DND-41 (cell line): ENCODE results near the gene RBPJL.

Experiments
- ATAC-seq: fragments of 200-7000 bp; cut with Tn5 transposase; 3 replicates; pipeline ENCODE4 v1.9.1; 2021; ENCODE audit warnings: low read depth; ENCODE audit not compliant: insufficient read depth
- DNase-seq: peaks from one replicate; pipeline ENCODE4 v3.0.0-alpha.2; 2020
- H2AFZ ChIP-seq: 2 replicates; pipeline ENCODE4 v1.6.0; 2012; ENCODE audit warnings: low read depth, low read length
- H3K27ac ChIP-seq: 2 replicates; pipeline ENCODE4 v1.5.1; 2012; ENCODE audit warnings: low read length, inconsistent platforms
- H3K27me3 ChIP-seq: fragments of 200-600 bp; sonication (generic); 2 replicates; pipeline ENCODE4 v1.6.0; 2012; ENCODE audit warnings: low read length, mild to moderate bottlenecking, inconsistent platforms; ENCODE audit not compliant: insufficient read depth, poor library complexity
- H3K36me3 ChIP-seq: 2 replicates; pipeline ENCODE4 v1.5.1; 2012; ENCODE audit warnings: low read length, inconsistent platforms; ENCODE audit not compliant: insufficient read depth
- H3K4me1 ChIP-seq: 2 replicates; pipeline ENCODE4 v1.5.1; 2012; ENCODE audit warnings: mild to moderate bottlenecking, low read length; ENCODE audit not compliant: insufficient read depth
- H3K4me2 ChIP-seq: 2 replicates; pipeline ENCODE4 v1.6.0; 2012; ENCODE audit warnings: mild to moderate bottlenecking, moderate library complexity, low read length, inconsistent platforms; ENCODE audit not compliant: insufficient read depth
- H3K4me3 ChIP-seq, 2 experiments: fragments of 200-600 bp in 1 of 2; shearing (Covaris generic) in 1 of 2; 2 replicates each; pipeline ENCODE4 v1.5.1; 2012 to 2016; ENCODE audit warnings: inconsistent platforms in 2 of 2, low read length in 2 of 2, mild to moderate bottlenecking in 2 of 2, low read depth in 1 of 2, moderate library complexity in 1 of 2
- H3K79me2 ChIP-seq: 2 replicates; pipeline ENCODE4 v1.6.0; 2012; ENCODE audit warnings: low read length, inconsistent platforms; ENCODE audit not compliant: insufficient read depth
- H3K9ac ChIP-seq: 2 replicates; pipeline ENCODE4 v1.6.0; 2012; ENCODE audit warnings: low read depth, mild to moderate bottlenecking, inconsistent platforms, low read length, moderate library complexity
- H3K9me3 ChIP-seq: 2 replicates; pipeline ENCODE4 v1.5.1; 2012; ENCODE audit warnings: low read length, moderate library complexity, mild to moderate bottlenecking, inconsistent platforms; ENCODE audit not compliant: insufficient read depth, severe bottlenecking
- H4K20me1 ChIP-seq: 2 replicates; pipeline ENCODE4 v1.6.0; 2012; ENCODE audit warnings: low read length; ENCODE audit not compliant: insufficient read depth
- EZH2 ChIP-seq: IDR thresholded peaks from 3 replicates; pipeline ENCODE4 v1.6.1; 2012; ENCODE audit warnings: borderline replicate concordance, low read depth, mild to moderate bottlenecking, moderate library complexity, low read length, inconsistent platforms; ENCODE audit not compliant: severe bottlenecking
- TF ChIP-seq, protein P1 (sequence below): IDR thresholded peaks from 2 replicates; pipeline ENCODE4 v1.5.1; 2012; ENCODE audit warnings: borderline replicate concordance, low read length, moderate library complexity, mild to moderate bottlenecking; ENCODE audit not compliant: poor library complexity, severe bottlenecking; ENCODE audit errors: extremely low read depth

Gene RBPJL

GRCh38 chr20:45309075-45309474, 2.4 kb downstream of the RBPJL start:
- no peak overlapping the region for H3K4me2 ChIP-seq
- no peak overlapping the region for H3K4me3 ChIP-seq
- H4K20me1 ChIP-seq = no peaks in the 10 kb centered on the region
- no peak overlapping the region for H3K27ac ChIP-seq
- H3K4me1 ChIP-seq = no peaks in the 10 kb centered on the region
- no peak overlapping the region for H3K9ac ChIP-seq
- no peak for ATAC-seq
- H3K36me3 ChIP-seq = no peaks in the 10 kb centered on the region
- TF ChIP-seq, protein P1, sequence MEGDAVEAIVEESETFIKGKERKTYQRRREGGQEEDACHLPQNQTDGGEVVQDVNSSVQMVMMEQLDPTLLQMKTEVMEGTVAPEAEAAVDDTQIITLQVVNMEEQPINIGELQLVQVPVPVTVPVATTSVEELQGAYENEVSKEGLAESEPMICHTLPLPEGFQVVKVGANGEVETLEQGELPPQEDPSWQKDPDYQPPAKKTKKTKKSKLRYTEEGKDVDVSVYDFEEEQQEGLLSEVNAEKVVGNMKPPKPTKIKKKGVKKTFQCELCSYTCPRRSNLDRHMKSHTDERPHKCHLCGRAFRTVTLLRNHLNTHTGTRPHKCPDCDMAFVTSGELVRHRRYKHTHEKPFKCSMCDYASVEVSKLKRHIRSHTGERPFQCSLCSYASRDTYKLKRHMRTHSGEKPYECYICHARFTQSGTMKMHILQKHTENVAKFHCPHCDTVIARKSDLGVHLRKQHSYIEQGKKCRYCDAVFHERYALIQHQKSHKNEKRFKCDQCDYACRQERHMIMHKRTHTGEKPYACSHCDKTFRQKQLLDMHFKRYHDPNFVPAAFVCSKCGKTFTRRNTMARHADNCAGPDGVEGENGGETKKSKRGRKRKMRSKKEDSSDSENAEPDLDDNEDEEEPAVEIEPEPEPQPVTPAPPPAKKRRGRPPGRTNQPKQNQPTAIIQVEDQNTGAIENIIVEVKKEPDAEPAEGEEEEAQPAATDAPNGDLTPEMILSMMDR = no peak
- TF ChIP-seq EZH2 = no peak
- H3K9me3 ChIP-seq = no peaks in the 10 kb centered on the region
- no peak for DNase-seq
- no peaks in the 10 kb centered on the region for H3K27me3 ChIP-seq
- H2AFZ ChIP-seq = no peak overlapping the region
- no peaks in the 10 kb centered on the region for H3K79me2 ChIP-seq

- Histone ChIP-seq H3K27me3 (no peaks in the 10 kb centered on the region), H4K20me1 (no peaks in the 10 kb centered on the region), H3K27ac (no peak overlapping the region), H3K36me3 (no peaks in the 10 kb centered on the region), H3K79me2 (no peaks in the 10 kb centered on the region), H3K9me3 (no peaks in the 10 kb centered on the region), H3K4me2 (no peak overlapping the region), H2AFZ (no peak overlapping the region), H3K9ac (no peak overlapping the region), H3K4me1 (no peaks in the 10 kb centered on the region), H3K4me3 (no peak overlapping the region)
- ATAC-seq = 0 out of 3 replicates have a peak, but pooled peaks have one; percentile 22
- no peak for TF ChIP-seq EZH2
- TF ChIP-seq, protein P1 = no peak
- no peak for DNase-seq
Measured at GRCh38 chr20:45311589-45312211, 5.1 kb downstream of the RBPJL start.

GRCh38 chr20:45312241-45312640, 5.6 kb downstream of the RBPJL start:
- H4K20me1 ChIP-seq = no peaks in the 10 kb centered on the region
- H3K9ac ChIP-seq = no peak overlapping the region
- H3K27me3 ChIP-seq = no peaks in the 10 kb centered on the region
- no peaks in the 10 kb centered on the region for H3K9me3 ChIP-seq
- DNase-seq = no peak
- no peak overlapping the region for H3K4me3 ChIP-seq
- no peaks in the 10 kb centered on the region for H3K4me1 ChIP-seq
- no peak overlapping the region for H3K4me2 ChIP-seq
- no peak overlapping the region for H3K27ac ChIP-seq
- no peaks in the 10 kb centered on the region for H3K79me2 ChIP-seq
- H3K36me3 ChIP-seq = no peaks in the 10 kb centered on the region
- TF ChIP-seq, protein P1 = no peak
- no peak for TF ChIP-seq EZH2
- no peak overlapping the region for H2AFZ ChIP-seq
- no peak for ATAC-seq
